ENCODE measurements around the gene PIP5K1C. TPM values are rescaled to one million over a fixed set of nuclear protein-coding genes. Genes with fewer than 3 reads are reported as not detected.
"Not testable (repeated sequence)": the region's sequence is repeated elsewhere in the genome, so short reads cannot be mapped to it uniquely, and the experiment has no call there.

Gene PIP5K1C
- total RNA-seq, 4 donors from 2014 or later = 25.4 to 91.1 (median 36.4) TPM

DNA sequence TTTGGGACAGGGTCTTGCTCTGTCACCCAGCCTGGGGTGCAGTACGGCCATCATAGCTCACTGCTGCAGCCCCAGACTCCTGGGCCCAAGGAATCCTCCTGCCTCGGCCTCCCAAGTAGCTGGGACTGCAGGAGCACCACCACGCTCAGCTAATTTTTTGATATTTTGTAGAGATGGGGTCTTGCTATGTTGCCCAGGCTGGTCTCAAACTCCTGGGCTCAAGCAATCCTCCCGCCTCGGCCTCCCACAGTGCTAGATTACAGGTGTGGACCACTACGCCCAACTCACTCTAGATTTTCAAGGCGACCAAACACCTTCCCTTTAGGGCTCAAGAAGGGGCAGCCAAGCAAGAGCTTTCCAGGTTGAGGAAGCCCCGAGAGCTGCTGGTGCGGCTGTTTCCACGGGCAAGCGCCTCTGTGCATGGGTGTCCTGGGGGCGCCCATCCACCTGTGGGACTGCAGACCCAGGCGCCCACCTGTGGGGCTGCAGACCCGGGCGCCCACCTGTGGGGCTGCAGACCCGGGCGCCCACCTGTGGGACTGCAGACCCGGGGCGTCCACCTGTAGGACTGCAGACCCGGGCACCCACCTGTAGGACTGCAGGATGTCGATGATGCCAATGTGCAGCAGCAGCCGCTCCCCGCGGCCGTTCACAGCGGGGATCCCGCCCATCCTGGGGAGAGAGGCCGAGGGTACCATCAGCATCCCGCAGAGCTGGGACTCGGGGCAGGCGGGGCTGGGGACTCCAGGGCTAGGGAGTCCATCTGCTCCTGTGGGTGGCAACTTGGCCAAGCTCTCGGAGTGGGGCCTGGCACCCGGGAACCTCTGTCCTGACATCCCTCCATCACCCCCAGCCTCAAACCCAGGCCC, 52.0 kb downstream of the PIP5K1C start:
- no peaks in the 10 kb centered on the region for H3K4me1 ChIP-seq
- TF ChIP-seq POLR2A (IDR thresholded peaks at IDR 0.05) (no peak), EP300 (IDR thresholded peaks at IDR 0.05; ENCODE audit: low read depth) (no peak), POLR2AphosphoS5 (IDR thresholded peaks at IDR 0.05) (no peak)
- H3K36me3 ChIP-seq = peaks cover 0 to 13% (median 4%) of the 10 kb centered on the region in 4 donors
- H3K4me3 ChIP-seq = no peak overlapping the region
- no peaks in the 10 kb centered on the region for H3K9me3 ChIP-seq
- intact Hi-C loops (cut with DNase I; ENCODE audit: low total_unique reads) (no loop called here), in situ Hi-C loops (cut with MboI; ENCODE audit: low pct_ligation_motif_present in 1 of 4, low pct_unique_long_range_greater_than_20kb in 1 of 4, low sequenced_read_pairs in 3 of 4) (no loop called here)
- no peak for DNase-seq
- H3K27ac ChIP-seq = no peak overlapping the region
- WGBS, 2 donors (ENCODE audit: low coverage in 1 of 2) = 80 to 94% methylated on average over 1 to 29 of the region's 33 CpGs
- no peaks in the 10 kb centered on the region for H3K27me3 ChIP-seq

GRCh38 chr19:3647102-3647501, 53.2 kb downstream of the PIP5K1C start:
- H3K9me3 ChIP-seq; H3K4me3 ChIP-seq; intact Hi-C loops (cut with DNase I; ENCODE audit: low total_unique reads); H3K27me3 ChIP-seq; DNase-seq; in situ Hi-C loops (cut with MboI; ENCODE audit: low pct_ligation_motif_present in 1 of 4, low pct_unique_long_range_greater_than_20kb in 1 of 4, low sequenced_read_pairs in 3 of 4); H3K4me1 ChIP-seq; H3K27ac ChIP-seq: not testable (repeated sequence)
- peaks cover 0 to 11% (median 0%) of the 10 kb centered on the region in 4 donors for H3K36me3 ChIP-seq
- WGBS, 2 donors (ENCODE audit: low coverage in 1 of 2) = 85% methylated on average over 5 of the region's 5 CpGs; no CpG with 5 or more reads in 1 of the 2 donors

GRCh38 chr19:3646336-3647092, 53.8 kb downstream of the PIP5K1C start:
- 86 to 90% methylated on average over 2 to 22 of the region's 23 CpGs for WGBS, 2 donors (ENCODE audit: low coverage in 1 of 2)
- H3K36me3 ChIP-seq = peaks cover 0 to 9% (median 0%) of the 10 kb centered on the region in 4 donors
- no peak for DNase-seq
- in situ Hi-C loops (cut with MboI; ENCODE audit: low pct_ligation_motif_present in 1 of 4, low pct_unique_long_range_greater_than_20kb in 1 of 4, low sequenced_read_pairs in 3 of 4) (no loop called here), intact Hi-C loops (cut with DNase I; ENCODE audit: low total_unique reads) (no loop called here)
- no peaks in the 10 kb centered on the region for H3K4me1 ChIP-seq
- no peaks in the 10 kb centered on the region for H3K9me3 ChIP-seq
- no peak for TF ChIP-seq CTCF (IDR thresholded peaks at IDR 0.05)
- no peak for TF ChIP-seq POLR2A (IDR thresholded peaks at IDR 0.05)
- no peak for TF ChIP-seq EP300 (IDR thresholded peaks at IDR 0.05; ENCODE audit: low read depth)
- no peak for TF ChIP-seq POLR2AphosphoS5 (IDR thresholded peaks at IDR 0.05)
- H3K27me3 ChIP-seq = no peaks in the 10 kb centered on the region
- H3K27ac ChIP-seq = no peak overlapping the region
- H3K4me3 ChIP-seq = no peak overlapping the region

GRCh38 chr19:3645726-3646125, 54.5 kb downstream of the PIP5K1C start:
- TF ChIP-seq EP300 (IDR thresholded peaks at IDR 0.05; ENCODE audit: low read depth) (no peak), POLR2AphosphoS5 (IDR thresholded peaks at IDR 0.05) (no peak), POLR2A (IDR thresholded peaks at IDR 0.05) (no peak), CTCF (IDR thresholded peaks at IDR 0.05) (no peak)
- intact Hi-C loops (cut with DNase I; ENCODE audit: low total_unique reads) = no loop called here
- 90% methylated on average over 17 of the region's 21 CpGs; no CpG with 5 or more reads in 1 of the 2 donors for WGBS, 2 donors (ENCODE audit: low coverage in 1 of 2)
- in situ Hi-C loops (cut with MboI; ENCODE audit: low pct_ligation_motif_present in 1 of 4, low pct_unique_long_range_greater_than_20kb in 1 of 4, low sequenced_read_pairs in 3 of 4) = no loop called here
- Histone ChIP-seq H3K4me1 (no peaks in the 10 kb centered on the region), H3K27ac (no peak overlapping the region), H3K27me3 (no peaks in the 10 kb centered on the region), H3K36me3 (peaks cover 0 to 7% (median 0%) of the 10 kb centered on the region in 4 donors), H3K9me3 (no peaks in the 10 kb centered on the region), H3K4me3 (no peak overlapping the region)
- DNase-seq = no peak

GRCh38 chr19:3645067-3645396, 55.2 kb downstream of the PIP5K1C start:
- Histone ChIP-seq H3K36me3 (peaks cover 0 to 7% (median 0%) of the 10 kb centered on the region in 4 donors), H3K4me1 (no peaks in the 10 kb centered on the region), H3K9me3 (no peaks in the 10 kb centered on the region), H3K27me3 (no peaks in the 10 kb centered on the region), H3K27ac (no peak overlapping the region), H3K4me3 (no peak overlapping the region)
- in situ Hi-C loops (cut with MboI; ENCODE audit: low pct_ligation_motif_present in 1 of 4, low pct_unique_long_range_greater_than_20kb in 1 of 4, low sequenced_read_pairs in 3 of 4) (no loop called here), intact Hi-C loops (cut with DNase I; ENCODE audit: low total_unique reads) (no loop called here)
- 67% methylated on average over 7 of the region's 11 CpGs; no CpG with 5 or more reads in 1 of the 2 donors for WGBS, 2 donors (ENCODE audit: low coverage in 1 of 2)
- TF ChIP-seq POLR2AphosphoS5 (IDR thresholded peaks at IDR 0.05) (no peak), EP300 (IDR thresholded peaks at IDR 0.05; ENCODE audit: low read depth) (no peak), CTCF (IDR thresholded peaks at IDR 0.05) (no peak), POLR2A (IDR thresholded peaks at IDR 0.05) (no peak)
- no peak for DNase-seq
